Suprapubic skin (tissue), 3 donors: ENCODE measurements around the gene CERT1.

Source experiments
- CTCF ChIP-seq, 2 donors: fragments of 200-600 bp in 1 of 2; fragments of 450-650 bp in 1 of 2; sonication (generic) in 1 of 2; IDR thresholded peaks; one replicate each; pipeline ENCODE4 v1.5.1; 2016 to 2019; ENCODE audit warnings: antibody characterized with exemption in 2 of 2, mild to moderate bottlenecking in 1 of 2, moderate library complexity in 1 of 2
- POLR2A ChIP-seq, 2 donors: fragments of 450-650 bp; IDR thresholded peaks; one replicate each; pipeline ENCODE4 v1.6.1; 2017; ENCODE audit warnings: antibody characterized with exemption in 2 of 2, mild to moderate bottlenecking in 2 of 2, moderate library complexity in 2 of 2

- TF ChIP-seq CTCF (IDR thresholded peaks at IDR 0.05) (no peak), POLR2A (IDR thresholded peaks at IDR 0.05) (no peak)
These were observed 65.4 kb downstream of the CERT1 start for GRCh38 chr5:75446068-75446467.
